HepG2 (cell line): Measurements from ENCODE around the gene CHST12. TPM values are rescaled to one million over a fixed set of nuclear protein-coding genes. Genes with fewer than 3 reads are reported as not detected.

Experiments
- ARID4A ChIP-seq: sonication (generic); formaldehyde crosslinking; IDR thresholded peaks from 2 replicates; pipeline ENCODE4 v1.5.0; 2020; ENCODE audit warnings: mild to moderate bottlenecking, missing genetic modification reagents, borderline replicate concordance
- ARNT2 ChIP-seq: sonication (generic); formaldehyde crosslinking; IDR thresholded peaks from 2 replicates; pipeline ENCODE4 v1.8.0; 2022; ENCODE audit warnings: mild to moderate bottlenecking, low read depth, missing genetic modification reagents, moderate library complexity
- ATF6 ChIP-seq: sonication (generic); formaldehyde crosslinking; conservative IDR thresholded peaks from 2 replicates; pipeline ENCODE4 v1.4.0; 2020; ENCODE audit warnings: missing genetic modification reagents
- CBFB ChIP-seq: sonication (generic); formaldehyde crosslinking; IDR thresholded peaks from 2 replicates; pipeline ENCODE4 v1.4.0; 2020; ENCODE audit warnings: missing genetic modification reagents
- ERF ChIP-seq: IDR thresholded peaks from 2 replicates; pipeline ENCODE4 v1.6.1; 2018; ENCODE audit warnings: missing biosample characterization, missing genetic modification reagents
- FOXO1 ChIP-seq: sonication (generic); formaldehyde crosslinking; IDR thresholded peaks from 2 replicates; pipeline ENCODE4 v1.4.0; 2020; ENCODE audit warnings: missing genetic modification reagents
- JARID2 ChIP-seq: sonication (generic); formaldehyde crosslinking; IDR thresholded peaks from 2 replicates; pipeline ENCODE4 v1.8.1; 2023; ENCODE audit warnings: missing genetic modification reagents, inconsistent platforms; ENCODE audit not compliant: insufficient replicate concordance
- KLF12 ChIP-seq: sonication (generic); formaldehyde crosslinking; IDR thresholded peaks from 2 replicates; pipeline ENCODE4 v1.4.0; 2020; ENCODE audit warnings: missing genetic modification reagents, borderline replicate concordance
- POLR2G ChIP-seq: fragments of 200-400 bp; formaldehyde crosslinking; IDR thresholded peaks from 2 replicates; pipeline ENCODE4 v1.6.1; 2018; ENCODE audit warnings: mild to moderate bottlenecking, low read depth, low read length, moderate library complexity
- SATB2 ChIP-seq: sonication (generic); formaldehyde crosslinking; IDR thresholded peaks from 2 replicates; pipeline ENCODE4 v1.5.0; 2020; ENCODE audit warnings: missing genetic modification reagents
- TARDBP ChIP-seq: sonication (generic); formaldehyde crosslinking; IDR thresholded peaks from 2 replicates; pipeline ENCODE4 v1.8.0; 2022; ENCODE audit warnings: mild to moderate bottlenecking, missing genetic modification reagents
- ZBTB20 ChIP-seq: sonication (generic); formaldehyde crosslinking; IDR thresholded peaks from 2 replicates; pipeline ENCODE4 v1.8.1; 2023; ENCODE audit warnings: missing genetic modification reagents, low read depth, mild to moderate bottlenecking, borderline replicate concordance
- ZNF101 ChIP-seq: sonication (generic); formaldehyde crosslinking; IDR thresholded peaks from 2 replicates; pipeline ENCODE4 v1.4.0; 2020; ENCODE audit warnings: mild to moderate bottlenecking, low read depth, missing genetic modification reagents, borderline replicate concordance
- ZNF232 ChIP-seq: sonication (generic); formaldehyde crosslinking; IDR thresholded peaks from 2 replicates; pipeline ENCODE4 v1.4.0; 2020; ENCODE audit warnings: missing genetic modification reagents, borderline replicate concordance
- ZNF460 ChIP-seq: sonication (generic); formaldehyde crosslinking; IDR thresholded peaks from 2 replicates; pipeline ENCODE4 v1.5.1; 2020; ENCODE audit warnings: missing genetic modification reagents, mild to moderate bottlenecking, borderline replicate concordance
- ZNF546 ChIP-seq: sonication (generic); formaldehyde crosslinking; conservative IDR thresholded peaks from 2 replicates; pipeline ENCODE4 v1.8.1; 2023; ENCODE audit warnings: mild to moderate bottlenecking, missing genetic modification reagents
- ZNF570 ChIP-seq: sonication (generic); formaldehyde crosslinking; IDR thresholded peaks from 2 replicates; pipeline ENCODE4 v1.4.0; 2020; ENCODE audit warnings: mild to moderate bottlenecking, missing genetic modification reagents, borderline replicate concordance
- ZNF598 ChIP-seq: sonication (generic); formaldehyde crosslinking; IDR thresholded peaks from 2 replicates; pipeline ENCODE4 v1.5.1; 2020; ENCODE audit warnings: mild to moderate bottlenecking, missing genetic modification reagents, borderline replicate concordance
- ZNF605 ChIP-seq: sonication (generic); formaldehyde crosslinking; IDR thresholded peaks from 2 replicates; pipeline ENCODE4 v1.8.0; 2022; ENCODE audit warnings: mild to moderate bottlenecking, missing genetic modification reagents
- ZSCAN25 ChIP-seq: sonication (generic); formaldehyde crosslinking; IDR thresholded peaks from 2 replicates; pipeline ENCODE4 v1.8.0; 2022; ENCODE audit warnings: mild to moderate bottlenecking, missing genetic modification reagents
- ZXDC ChIP-seq: sonication (generic); formaldehyde crosslinking; IDR thresholded peaks from 2 replicates; pipeline ENCODE4 v1.5.0; 2020; ENCODE audit warnings: mild to moderate bottlenecking, missing genetic modification reagents
- polyA plus RNA-seq, 8 experiments: library from polyadenylated mRNA; depleted of rRNA in 3 of 8; stranded (reverse) in 7 of 8; unstranded in 1 of 8; fragments of >200 nt; fragmentation: Illumina TruSeq in 4 of 8; extraction: Trizol in 4 of 8; gene quantifications; 2 replicates each; pipeline versions ENCODE4 v1.2.1 to v1.2.3, GENCODE V29; 2011 to 2016; ENCODE audit warnings: low read depth in 4 of 8, missing spikeins in 1 of 8, mixed read lengths in 1 of 8; ENCODE audit not compliant: insufficient read depth in 1 of 8
- total RNA-seq, 5 experiments: library from RNA; depleted of rRNA; stranded (reverse); fragments of >200 nt; fragmentation: Illumina TruSeq; extraction: Trizol; gene quantifications; 2 replicates each; pipeline ENCODE4 v1.2.3, GENCODE V29; 2016; ENCODE audit warnings: low read depth in 1 of 5

Gene CHST12
- total and polyA plus RNA-seq, 2 of the 13 experiments (the other 11 are each of a cell fraction or from before 2014, with no cell fraction given) = 6.4 to 15.8 TPM

- TF ChIP-seq ZNF101 = peak; percentile 67; the same call in 1 of the 2 replicates
- 0 out of 2 replicates have a peak, but pooled peaks have one; percentile 30 for TF ChIP-seq ZNF460 (CRISPR knock-in tag)
- 0 out of 2 replicates have a peak, but pooled peaks have one; percentile 42 for TF ChIP-seq ZSCAN25 (CRISPR knock-in tag)
- 0 out of 2 replicates have a peak, but pooled peaks have one; percentile 47 for TF ChIP-seq ZNF546 (CRISPR knock-in tag)
- 0 out of 2 replicates have a peak, but pooled peaks have one; percentile 85 for TF ChIP-seq ZNF570
- TF ChIP-seq FOXO1 (CRISPR knock-in tag) = 0 out of 2 replicates have a peak, but pooled peaks have one; percentile 15
- peak; percentile 92 for TF ChIP-seq SATB2
- TF ChIP-seq TARDBP (CRISPR knock-in tag) = peak; percentile 52
- TF ChIP-seq POLR2G = peak; percentile 96
- 0 out of 2 replicates have a peak, but pooled peaks have one; percentile 32 for TF ChIP-seq CBFB (CRISPR knock-in tag)
- no peak for TF ChIP-seq ATF6 (CRISPR knock-in tag)
- TF ChIP-seq ZNF605 (CRISPR knock-in tag) = peak; percentile 95
- TF ChIP-seq ZXDC (CRISPR knock-in tag) = peak; percentile 78; the same call in 1 of the 2 replicates
- peak; percentile 84 for TF ChIP-seq ERF (CRISPR knock-in tag)
- peak; percentile 33; the same call in 1 of the 2 replicates for TF ChIP-seq ZNF598
- peak; percentile 81; the same call in 1 of the 2 replicates for TF ChIP-seq ARID4A (CRISPR knock-in tag)
- peak; percentile 79; the same call in 1 of the 2 replicates for TF ChIP-seq KLF12 (CRISPR knock-in tag)
- TF ChIP-seq ZBTB20 (CRISPR knock-in tag) = peak; percentile 89
- peak; percentile 96 for TF ChIP-seq ARNT2 (CRISPR knock-in tag)
- TF ChIP-seq ZNF232 = peak; percentile 69
- no peak for TF ChIP-seq JARID2 (CRISPR knock-in tag)
These were observed 49.5 kb upstream of the CHST12 start (continued) for GRCh38 chr7:2353936-2354185.
